ENCODE data around the gene ADSS1. TPM values are rescaled to one million over a fixed set of nuclear protein-coding genes. Genes with fewer than 3 reads are reported as not detected.
A peak's percentile ranks its signal among the peaks of the same experiment; 100 is the strongest.

The ADSS1 gene
- total RNA-seq, 1 experiment from 2014 or later = 0.52 TPM

DNA sequence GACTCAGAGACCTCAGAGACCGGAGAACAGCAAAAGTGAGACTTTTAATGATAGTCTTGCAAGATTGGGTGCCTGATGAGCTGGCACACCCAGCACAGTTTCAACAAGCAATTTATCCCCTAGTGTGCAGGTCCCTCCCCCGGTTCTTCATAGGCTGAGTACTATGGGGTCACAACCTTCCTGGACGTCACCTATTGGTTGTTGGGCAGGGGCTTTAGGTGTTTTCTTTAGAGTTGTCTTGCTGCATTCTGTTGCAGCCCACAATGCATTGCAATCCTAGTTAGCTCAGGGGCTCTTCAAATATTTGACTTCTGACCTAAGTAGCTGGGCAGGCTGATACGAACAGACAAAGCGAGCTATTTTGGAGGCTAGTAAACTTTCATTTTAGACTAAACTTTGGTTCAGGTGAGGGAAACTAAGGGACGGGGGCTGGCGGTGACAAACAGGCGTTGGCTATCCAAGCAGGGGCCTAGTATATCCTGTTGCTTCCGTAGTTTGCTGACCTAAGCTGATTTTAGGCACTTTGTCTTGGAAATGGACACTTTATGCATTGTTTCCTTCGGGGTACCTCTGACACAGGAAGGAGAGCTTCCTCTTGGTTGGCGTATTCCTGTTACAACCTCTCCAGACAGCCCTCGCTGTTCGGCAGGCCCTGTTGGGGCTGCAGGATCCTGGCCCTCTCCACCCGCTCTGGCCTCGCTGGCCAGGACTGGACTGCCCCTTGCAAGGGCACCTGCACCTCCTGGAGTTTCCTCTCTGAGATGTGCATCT lies 43.0 kb downstream of the ADSS1 start:
- Histone ChIP-seq H3K36me3 (ENCODE audit: insufficient read depth, low read length, poor library complexity, severe bottlenecking) (peaks cover 26% of the 10 kb centered on the region), H3K27me3 (replicated peaks; ENCODE audit: insufficient read depth, low read depth, low read length, poor library complexity) (no peaks in the 10 kb centered on the region), H3K4me3 (ENCODE audit: low read depth, low read length, poor library complexity, severe bottlenecking) (no peak overlapping the region), H3K27ac (ENCODE audit: low read depth, low read length, poor library complexity, severe bottlenecking) (no peak overlapping the region), H3K4me1 (ENCODE audit: insufficient read depth, low read length, poor library complexity, severe bottlenecking) (peaks cover 5% of the 10 kb centered on the region), H3K9me3 (ENCODE audit: low read depth, low read length, poor library complexity, severe bottlenecking) (no peaks in the 10 kb centered on the region)
- DNase-seq (ENCODE audit: low spot score) = no peak
- POLR2A ChIA-PET (ENCODE audit: low non-redundant PET) = no interaction called here
- TF ChIP-seq EZH2 (IDR thresholded peaks at IDR 0.05; ENCODE audit: borderline replicate concordance, low read depth, low read length, poor library complexity, severe bottlenecking) = no peak
- TF ChIP-seq, protein P1, sequence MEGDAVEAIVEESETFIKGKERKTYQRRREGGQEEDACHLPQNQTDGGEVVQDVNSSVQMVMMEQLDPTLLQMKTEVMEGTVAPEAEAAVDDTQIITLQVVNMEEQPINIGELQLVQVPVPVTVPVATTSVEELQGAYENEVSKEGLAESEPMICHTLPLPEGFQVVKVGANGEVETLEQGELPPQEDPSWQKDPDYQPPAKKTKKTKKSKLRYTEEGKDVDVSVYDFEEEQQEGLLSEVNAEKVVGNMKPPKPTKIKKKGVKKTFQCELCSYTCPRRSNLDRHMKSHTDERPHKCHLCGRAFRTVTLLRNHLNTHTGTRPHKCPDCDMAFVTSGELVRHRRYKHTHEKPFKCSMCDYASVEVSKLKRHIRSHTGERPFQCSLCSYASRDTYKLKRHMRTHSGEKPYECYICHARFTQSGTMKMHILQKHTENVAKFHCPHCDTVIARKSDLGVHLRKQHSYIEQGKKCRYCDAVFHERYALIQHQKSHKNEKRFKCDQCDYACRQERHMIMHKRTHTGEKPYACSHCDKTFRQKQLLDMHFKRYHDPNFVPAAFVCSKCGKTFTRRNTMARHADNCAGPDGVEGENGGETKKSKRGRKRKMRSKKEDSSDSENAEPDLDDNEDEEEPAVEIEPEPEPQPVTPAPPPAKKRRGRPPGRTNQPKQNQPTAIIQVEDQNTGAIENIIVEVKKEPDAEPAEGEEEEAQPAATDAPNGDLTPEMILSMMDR (conservative IDR thresholded peaks at IDR 0.05; ENCODE audit: low read depth, low read length) = no peak
- CTCF ChIA-PET = no interaction called here
- BruUV-seq (replicated peaks) = no TSS peak
- intact Hi-C loops (cut with micrococcal nuclease; ENCODE audit: unreplicated experiment) = loop anchor here (5.0 kb wide), 1 partner anchor 280 kb away; no protein-coding TSS in a partner anchor

DNA sequence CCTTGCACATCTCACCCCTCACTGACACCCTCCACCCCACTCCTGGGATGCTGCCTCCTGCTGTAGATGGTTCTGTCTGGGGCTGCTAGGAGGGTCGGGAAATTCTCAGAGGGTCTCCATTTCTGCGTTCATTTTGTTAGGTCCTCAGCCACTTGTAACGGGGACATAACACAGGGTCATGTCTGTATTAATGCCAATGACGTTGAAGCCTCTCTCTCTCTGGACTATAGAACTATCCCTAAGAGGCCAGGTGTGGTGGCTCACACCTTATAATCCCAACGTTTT lies 43.5 kb downstream of the ADSS1 start:
- TF ChIP-seq, protein P1 (conservative IDR thresholded peaks at IDR 0.05; ENCODE audit: low read depth, low read length) = no peak
- no peak for TF ChIP-seq EZH2 (IDR thresholded peaks at IDR 0.05; ENCODE audit: borderline replicate concordance, low read depth, low read length, poor library complexity, severe bottlenecking)
- Histone ChIP-seq H3K4me1 (ENCODE audit: insufficient read depth, low read length, poor library complexity, severe bottlenecking) (peaks cover 5% of the 10 kb centered on the region), H3K9me3 (ENCODE audit: low read depth, low read length, poor library complexity, severe bottlenecking) (no peaks in the 10 kb centered on the region), H3K4me3 (ENCODE audit: low read depth, low read length, poor library complexity, severe bottlenecking) (no peak overlapping the region), H3K27me3 (replicated peaks; ENCODE audit: insufficient read depth, low read depth, low read length, poor library complexity) (no peaks in the 10 kb centered on the region), H3K36me3 (ENCODE audit: insufficient read depth, low read length, poor library complexity, severe bottlenecking) (peaks cover 29% of the 10 kb centered on the region), H3K27ac (ENCODE audit: low read depth, low read length, poor library complexity, severe bottlenecking) (no peak overlapping the region)
- intact Hi-C loops (cut with micrococcal nuclease; ENCODE audit: unreplicated experiment) = loop anchor here (5.0 kb wide), 1 partner anchor 280 kb away; no protein-coding TSS in a partner anchor
- ChIA-PET CTCF (no interaction called here), POLR2A (ENCODE audit: low non-redundant PET) (no interaction called here)
- no peak for DNase-seq (ENCODE audit: low spot score)
- no TSS peak for BruUV-seq (replicated peaks)

DNA sequence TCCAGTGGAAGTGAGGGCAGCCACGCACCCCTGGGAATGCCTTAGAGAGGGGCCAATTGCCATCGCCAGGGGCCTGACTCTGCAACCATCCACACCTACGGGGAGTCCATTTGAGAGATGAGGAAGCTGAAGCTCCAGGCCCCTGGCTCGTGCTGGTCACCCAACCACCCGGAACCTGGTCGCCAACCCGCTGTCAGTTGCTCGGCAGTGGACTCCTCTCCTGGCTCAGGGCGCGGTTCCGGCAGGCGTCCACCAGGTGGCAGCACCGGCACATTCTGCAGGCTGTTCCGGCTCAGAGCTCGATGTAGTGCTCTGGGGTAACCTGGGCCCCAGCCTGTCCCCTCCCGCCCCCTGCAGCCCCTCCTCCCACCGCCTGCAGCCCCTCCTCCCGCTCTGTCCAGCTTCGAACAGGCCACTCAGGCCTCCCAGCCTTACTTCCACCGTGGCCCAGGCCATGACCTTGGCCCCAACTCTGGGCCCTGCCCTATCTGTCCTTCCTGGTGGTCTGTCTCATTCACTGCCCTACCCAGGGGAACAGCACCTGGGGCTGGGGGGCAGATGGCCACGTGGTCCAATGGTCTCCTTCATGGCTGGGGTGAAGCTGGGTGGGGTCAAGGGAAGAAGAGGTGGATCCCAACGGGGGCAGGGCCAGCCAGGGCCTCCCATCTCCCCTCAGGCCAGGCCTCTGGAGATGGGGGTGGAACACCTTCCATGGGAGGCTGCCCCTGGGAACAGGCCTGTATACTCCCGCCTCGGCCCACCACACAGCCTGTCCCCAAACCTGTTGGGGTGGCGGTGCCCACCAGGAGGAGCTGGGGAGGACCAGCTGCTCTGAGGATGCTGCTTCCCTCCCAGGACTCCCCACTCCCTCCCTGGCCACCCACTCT lies 44.7 kb downstream of the ADSS1 start:
- ChIA-PET POLR2A (ENCODE audit: low non-redundant PET) (no interaction called here), CTCF (interaction anchor here (0.6 to 1.4 kb wide), 9 partner anchors 9 to 96 kb away, joined by 3 to 4 read pairs (median 3); partner anchors contain the start of genes CEP170B and SIVA1)
- no peaks in the 10 kb centered on the region for H3K9me3 ChIP-seq (ENCODE audit: low read depth, low read length, poor library complexity, severe bottlenecking)
- peaks cover 5% of the 10 kb centered on the region for H3K4me1 ChIP-seq (ENCODE audit: insufficient read depth, low read length, poor library complexity, severe bottlenecking)
- no peak for TF ChIP-seq EZH2 (IDR thresholded peaks at IDR 0.05; ENCODE audit: borderline replicate concordance, low read depth, low read length, poor library complexity, severe bottlenecking)
- TF ChIP-seq, protein P1 (conservative IDR thresholded peaks at IDR 0.05; ENCODE audit: low read depth, low read length) = peak; percentile 86
- BruUV-seq (replicated peaks) = no TSS peak
- H3K4me3 ChIP-seq (ENCODE audit: low read depth, low read length, poor library complexity, severe bottlenecking) = no peak overlapping the region
- intact Hi-C loops (cut with micrococcal nuclease; ENCODE audit: unreplicated experiment) = loop anchor here (2.0 to 5.0 kb wide), 2 partner anchors 58 to 279 kb away; no protein-coding TSS in a partner anchor
- H3K27me3 ChIP-seq (replicated peaks; ENCODE audit: insufficient read depth, low read depth, low read length, poor library complexity) = no peaks in the 10 kb centered on the region
- H3K36me3 ChIP-seq (ENCODE audit: insufficient read depth, low read length, poor library complexity, severe bottlenecking) = peaks cover 37% of the 10 kb centered on the region
- peak overlapping the region; percentile 40 for H3K27ac ChIP-seq (ENCODE audit: low read depth, low read length, poor library complexity, severe bottlenecking)
- peak; percentile 87 for DNase-seq (ENCODE audit: low spot score)
